Measurements from ENCODE around the gene ATXN1. TPM values are rescaled to one million over a fixed set of nuclear protein-coding genes. Genes with fewer than 3 reads are reported as not detected.

ATXN1 gene
- total RNA-seq, 1 experiment from 2014 or later, result 25.6 TPM

GRCh38 chr6:16687045-16687444, 74.2 kb downstream of the ATXN1 start:
- no peaks in the 10 kb centered on the region for H3K9me3 ChIP-seq (ENCODE audit: low read depth, low read length, poor library complexity, severe bottlenecking)
- no peaks in the 10 kb centered on the region for H3K36me3 ChIP-seq (ENCODE audit: insufficient read depth, low read length, poor library complexity, severe bottlenecking)
- no TSS peak for BruUV-seq (replicated peaks)
- peaks cover 34% of the 10 kb centered on the region for H3K4me1 ChIP-seq (ENCODE audit: insufficient read depth, low read length, poor library complexity, severe bottlenecking)
- no peak for DNase-seq (ENCODE audit: low spot score)
- intact Hi-C loops (cut with micrococcal nuclease; ENCODE audit: unreplicated experiment), result no loop called here
- TF ChIP-seq EZH2 (IDR thresholded peaks at IDR 0.05; ENCODE audit: borderline replicate concordance, low read depth, low read length, poor library complexity, severe bottlenecking) (no peak), CTCF (conservative IDR thresholded peaks at IDR 0.05; ENCODE audit: low read depth, low read length) (no peak)
- H3K27ac ChIP-seq (ENCODE audit: low read depth, low read length, poor library complexity, severe bottlenecking), result no peak overlapping the region
- no peak overlapping the region for H3K4me3 ChIP-seq (ENCODE audit: low read depth, low read length, poor library complexity, severe bottlenecking)
- ChIA-PET POLR2A (ENCODE audit: low non-redundant PET) (no interaction called here), CTCF (interaction anchor here (0.6 kb wide), 1 partner anchor 13 kb away, joined by 4 read pairs; no protein-coding TSS in a partner anchor)
- H3K27me3 ChIP-seq (replicated peaks; ENCODE audit: insufficient read depth, low read depth, low read length, poor library complexity), result no peaks in the 10 kb centered on the region

GRCh38 chr6:16684896-16685554, 76.2 kb downstream of the ATXN1 start:
- Histone ChIP-seq H3K36me3 (ENCODE audit: insufficient read depth, low read length, poor library complexity, severe bottlenecking) (no peaks in the 10 kb centered on the region), H3K4me3 (ENCODE audit: low read depth, low read length, poor library complexity, severe bottlenecking) (no peak overlapping the region), H3K4me1 (ENCODE audit: insufficient read depth, low read length, poor library complexity, severe bottlenecking) (peaks cover 22% of the 10 kb centered on the region), H3K27me3 (replicated peaks; ENCODE audit: insufficient read depth, low read depth, low read length, poor library complexity) (no peaks in the 10 kb centered on the region), H3K9me3 (ENCODE audit: low read depth, low read length, poor library complexity, severe bottlenecking) (no peaks in the 10 kb centered on the region), H3K27ac (ENCODE audit: low read depth, low read length, poor library complexity, severe bottlenecking) (no peak overlapping the region)
- intact Hi-C loops (cut with micrococcal nuclease; ENCODE audit: unreplicated experiment), result no loop called here
- no TSS peak for BruUV-seq (replicated peaks)
- DNase-seq (ENCODE audit: low spot score), result no peak
- TF ChIP-seq EZH2 (IDR thresholded peaks at IDR 0.05; ENCODE audit: borderline replicate concordance, low read depth, low read length, poor library complexity, severe bottlenecking), result no peak
- TF ChIP-seq CTCF (conservative IDR thresholded peaks at IDR 0.05; ENCODE audit: low read depth, low read length), result no peak
- ChIA-PET POLR2A (ENCODE audit: low non-redundant PET) (no interaction called here), CTCF (no interaction called here)

GRCh38 chr6:16684195-16684689, 77.0 kb downstream of the ATXN1 start:
- Histone ChIP-seq H3K27ac (ENCODE audit: low read depth, low read length, poor library complexity, severe bottlenecking) (no peak overlapping the region), H3K4me1 (ENCODE audit: insufficient read depth, low read length, poor library complexity, severe bottlenecking) (peaks cover 19% of the 10 kb centered on the region), H3K36me3 (ENCODE audit: insufficient read depth, low read length, poor library complexity, severe bottlenecking) (no peaks in the 10 kb centered on the region), H3K27me3 (replicated peaks; ENCODE audit: insufficient read depth, low read depth, low read length, poor library complexity) (no peaks in the 10 kb centered on the region), H3K9me3 (ENCODE audit: low read depth, low read length, poor library complexity, severe bottlenecking) (no peaks in the 10 kb centered on the region), H3K4me3 (ENCODE audit: low read depth, low read length, poor library complexity, severe bottlenecking) (no peak overlapping the region)
- TF ChIP-seq EZH2 (IDR thresholded peaks at IDR 0.05; ENCODE audit: borderline replicate concordance, low read depth, low read length, poor library complexity, severe bottlenecking) (no peak), CTCF (conservative IDR thresholded peaks at IDR 0.05; ENCODE audit: low read depth, low read length) (no peak)
- POLR2A ChIA-PET (ENCODE audit: low non-redundant PET), result no interaction called here
- intact Hi-C loops (cut with micrococcal nuclease; ENCODE audit: unreplicated experiment), result no loop called here
- CTCF ChIA-PET, result no interaction called here
- no peak for DNase-seq (ENCODE audit: low spot score)
- BruUV-seq (replicated peaks), result no TSS peak
